HepG2 (cell line): ENCODE data around the gene KRTAP6-1. TPM values are rescaled to one million over a fixed set of nuclear protein-coding genes. Genes with fewer than 3 reads are reported as not detected.

Source experiments
- ATAC-seq: fragments of 200-7000 bp; cut with Tn5 transposase; 3 replicates; pipeline ENCODE4 v1.9.1; 2020; ENCODE audit warnings: mild to moderate bottlenecking, moderate library complexity
- Bru-seq: library from RNA; stranded (reverse); fragments of 400-500 nt; gene quantifications from one replicate; lab custom pipeline; 2021; lab: Mats Ljungman, UMichigan
- BruChase-seq, 2 experiments: library from RNA; stranded (reverse); fragments of 400-500 nt; gene quantifications; one replicate each; lab custom pipeline; 2021; lab: Mats Ljungman, UMichigan
- BruUV-seq: library from RNA; stranded (reverse); fragments of 400-500 nt; replicated peaks from 2 replicates; lab custom pipeline; 2021; lab: Mats Ljungman, UMichigan
- CTCF ChIA-PET: fragments of 300-600 bp; formaldehyde crosslinking; extraction: SDS; loops from one replicate; lab custom pipeline; 2021; ENCODE audit warnings: low total read pairs, inconsistent platforms, low intra/inter-chr PET ratio; lab: Yijun Ruan, JAX
- POLR2A ChIA-PET: fragments of 350-600 bp; sonication (Branson Sonifier 250); formaldehyde crosslinking; loops from one replicate; lab custom pipeline; 2020; ENCODE audit warnings: antibody characterized with exemption, inconsistent platforms; lab: Yijun Ruan, JAX
- DNase-seq: peaks from one replicate; pipeline ENCODE4 v3.0.0-alpha.2; 2015; ENCODE audit warnings: low spot score
- FAIRE-seq: peaks from 3 replicates; lab custom pipeline; 2011; peaks lifted over from hg19 to GRCh38; lab: Jason Lieb, UNC
- H2AFZ ChIP-seq: one replicate; pipeline ENCODE4 v1.6.1; 2011; ENCODE audit warnings: low read length, inconsistent platforms
- H3K27ac ChIP-seq: fragments of 300-600 bp; 3 replicates; pipeline ENCODE4 v1.8.0; 2011; ENCODE audit warnings: mixed run types, mild to moderate bottlenecking, mixed read lengths, low read length, inconsistent platforms; ENCODE audit not compliant: insufficient read depth; ENCODE audit errors: extremely low read length
- H3K27me3 ChIP-seq, 2 experiments: fragments of 200-600 bp in 1 of 2; 2 replicates in 1 of 2; 3 replicates in 1 of 2; pipeline versions ENCODE4 v1.6.0 to v1.8.0; 2011; ENCODE audit warnings: low read length in 2 of 2, mild to moderate bottlenecking in 2 of 2, moderate library complexity in 2 of 2, inconsistent platforms in 1 of 2; ENCODE audit not compliant: insufficient read depth in 2 of 2, control insufficient read depth in 1 of 2
- H3K36me3 ChIP-seq, 2 experiments: fragments of 200-600 bp in 1 of 2; replicated peaks in 1 of 2; 2 replicates in 1 of 2; 3 replicates in 1 of 2; pipeline versions ENCODE4 v1.5.1 to v1.8.0; 2011; ENCODE audit warnings: low read length in 2 of 2, inconsistent platforms in 1 of 2; ENCODE audit not compliant: insufficient read depth in 2 of 2, control insufficient read depth in 1 of 2
- H3K4me1 ChIP-seq: 2 replicates; pipeline ENCODE4 v1.5.1; 2012; ENCODE audit warnings: low read length, inconsistent platforms; ENCODE audit not compliant: insufficient read depth
- H3K4me2 ChIP-seq: 2 replicates; pipeline ENCODE4 v1.6.0; 2011; ENCODE audit warnings: low read depth, low read length, inconsistent platforms
- H3K4me3 ChIP-seq, 3 experiments: fragments of 200-600 bp in 1 of 3; sonication (generic), shearing (Covaris generic) in 1 of 3; replicated peaks in 1 of 3; 2 replicates each; pipeline ENCODE4 v1.5.1; 2011 to 2016; ENCODE audit warnings: low read length in 3 of 3, inconsistent platforms in 2 of 3, low read depth in 2 of 3, mild to moderate bottlenecking in 2 of 3, control low read depth in 1 of 3, mixed read lengths in 1 of 3; ENCODE audit not compliant: insufficient read depth in 1 of 3
- H3K79me2 ChIP-seq: one replicate; pipeline ENCODE4 v1.6.1; 2011; ENCODE audit warnings: low read length, inconsistent platforms; ENCODE audit not compliant: insufficient read depth
- H3K9ac ChIP-seq: 2 replicates; pipeline ENCODE4 v1.6.0; 2011; ENCODE audit warnings: mild to moderate bottlenecking, low read depth, low read length, inconsistent platforms; ENCODE audit not compliant: insufficient read depth
- H3K9me3 ChIP-seq: 2 replicates; pipeline ENCODE4 v1.5.1; 2012; ENCODE audit warnings: mild to moderate bottlenecking, low read length
- H4K20me1 ChIP-seq: 2 replicates; pipeline ENCODE4 v1.6.0; 2011; ENCODE audit warnings: inconsistent platforms, mild to moderate bottlenecking, low read length, moderate library complexity; ENCODE audit not compliant: insufficient read depth
- SMAD9 ChIP-seq: sonication (generic); formaldehyde crosslinking; IDR thresholded peaks from 2 replicates; pipeline ENCODE4 v1.5.1; 2020; ENCODE audit warnings: mild to moderate bottlenecking, missing genetic modification reagents
- ZNF136 ChIP-seq: sonication (generic); formaldehyde crosslinking; IDR thresholded peaks from 2 replicates; pipeline ENCODE4 v1.8.1; 2022; ENCODE audit warnings: low read depth, mild to moderate bottlenecking, moderate library complexity, missing genetic modification reagents
- ZNF607 ChIP-seq: sonication (generic); formaldehyde crosslinking; IDR thresholded peaks from 2 replicates; pipeline ENCODE4 v1.5.1; 2020; ENCODE audit warnings: missing genetic modification reagents, mild to moderate bottlenecking, borderline replicate concordance
- WGBS: methylation state at CpG from one replicate; pipeline ENCODE4 v1.1.6; 2017; ENCODE audit warnings: low lambda C conversion rate; 5-methylcytosine and 5-hydroxymethylcytosine counted together
- in situ Hi-C: cut with HindIII; loops from 2 replicates; pipeline ENCODE4 v1.10.0; 2017; ENCODE audit warnings: low pct_unique_long_range_greater_than_20kb; ENCODE audit not compliant: extremely low pct_ligation_motif_present
- intact Hi-C: fragments of 100-400 bp; cut with micrococcal nuclease; formaldehyde crosslinking; loops from one replicate; pipeline ENCODE4 v1.10.0; 2022; ENCODE audit not compliant: unreplicated experiment
- long read RNA-seq, 2 experiments: library from RNA in 1 of 2; library from polyadenylated mRNA in 1 of 2; stranded (forward) in 1 of 2; unstranded in 1 of 2; transcript quantifications; one replicate each; pipeline ENCODE4 v2.0.0, GENCODE V29; 2019 to 2022
- polyA minus RNA-seq, 3 experiments: library from RNA; depleted of rRNA, polyadenylated mRNA; stranded (reverse); fragments of >200 nt; gene quantifications; 2 replicates each; pipeline ENCODE4 v1.2.3, GENCODE V29; 2011; ENCODE audit warnings: low replicate concordance in 1 of 3
- polyA plus RNA-seq, 8 experiments: library from polyadenylated mRNA; depleted of rRNA in 3 of 8; stranded (reverse) in 7 of 8; unstranded in 1 of 8; fragments of >200 nt; fragmentation: Illumina TruSeq in 4 of 8; extraction: Trizol in 4 of 8; gene quantifications; 2 replicates each; pipeline versions ENCODE4 v1.2.1 to v1.2.3, GENCODE V29; 2011 to 2016; ENCODE audit warnings: low read depth in 4 of 8, missing spikeins in 1 of 8, mixed read lengths in 1 of 8; ENCODE audit not compliant: insufficient read depth in 1 of 8
- total RNA-seq, 5 experiments: library from RNA; depleted of rRNA; stranded (reverse); fragments of >200 nt; fragmentation: Illumina TruSeq; extraction: Trizol; gene quantifications; 2 replicates each; pipeline ENCODE4 v1.2.3, GENCODE V29; 2016; ENCODE audit warnings: low read depth in 1 of 5
- TF ChIP-seq, protein P1 (sequence below): sonication (generic); formaldehyde crosslinking; IDR thresholded peaks from 2 replicates; pipeline ENCODE4 v1.4.0; 2020; ENCODE audit warnings: missing genetic modification reagents, borderline replicate concordance
- TF ChIP-seq, protein P2 (sequence below): sonication (generic); formaldehyde crosslinking; IDR thresholded peaks from 2 replicates; pipeline ENCODE4 v1.4.0; 2020; ENCODE audit warnings: missing genetic modification reagents, borderline replicate concordance

Gene KRTAP6-1, protein sequence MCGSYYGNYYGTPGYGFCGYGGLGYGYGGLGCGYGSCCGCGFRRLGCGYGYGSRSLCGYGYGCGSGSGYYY
- total RNA-seq (2016; rRNA removed; fragmentation: Illumina TruSeq; extraction: Trizol) (not detected in 2 replicates), polyA plus RNA-seq (2011; rRNA removed) (not detected in 2 replicates), polyA minus RNA-seq (2011; rRNA and poly(A)+ RNA removed; ENCODE audit: low replicate concordance) (not detected in 2 replicates), Bru-seq, nascent RNA (not detected), BruChase-seq, experiment 1, labeled RNA remaining after a 6-hour chase (not detected), BruChase-seq, experiment 2, labeled RNA remaining after a 2-hour chase (not detected)
- not detected in 2 replicates for total RNA-seq (2016; cell fraction: cytosol; rRNA removed; fragmentation: Illumina TruSeq; extraction: Trizol; ENCODE audit: low read depth)
- not detected in 2 replicates for total RNA-seq (2016; cell fraction: insoluble cytoplasmic fraction; rRNA removed; fragmentation: Illumina TruSeq; extraction: Trizol)
- not detected in 2 replicates for total RNA-seq (2016; cell fraction: membrane; rRNA removed; fragmentation: Illumina TruSeq; extraction: Trizol)
- not detected in 2 replicates for total RNA-seq (2016; cell fraction: nucleus; rRNA removed; fragmentation: Illumina TruSeq; extraction: Trizol)
- not detected in 2 replicates for polyA plus RNA-seq (2011; cell fraction: cytosol; rRNA removed)
- polyA plus RNA-seq (2011; cell fraction: nucleus; rRNA removed) = not detected in 2 replicates
- polyA plus RNA-seq (2012) = not detected in 2 replicates
- polyA plus RNA-seq (2016; cell fraction: cytosol; fragmentation: Illumina TruSeq; extraction: Trizol; ENCODE audit: low read depth) = not detected in 2 replicates
- polyA plus RNA-seq (2016; cell fraction: insoluble cytoplasmic fraction; fragmentation: Illumina TruSeq; extraction: Trizol; ENCODE audit: low read depth) = not detected in 2 replicates
- not detected in 2 replicates for polyA plus RNA-seq (2016; cell fraction: membrane; fragmentation: Illumina TruSeq; extraction: Trizol; ENCODE audit: low read depth)
- polyA plus RNA-seq (2016; cell fraction: nucleus; fragmentation: Illumina TruSeq; extraction: Trizol; ENCODE audit: insufficient read depth, low read depth) = not detected in 2 replicates
- not detected in 2 replicates for polyA minus RNA-seq (2011; cell fraction: cytosol; rRNA and poly(A)+ RNA removed)
- not detected in 2 replicates for polyA minus RNA-seq (2011; cell fraction: nucleus; rRNA and poly(A)+ RNA removed)
- long read RNA-seq, experiment 1 = 0 reads
- long read RNA-seq, experiment 2 = 0 reads

DNA sequence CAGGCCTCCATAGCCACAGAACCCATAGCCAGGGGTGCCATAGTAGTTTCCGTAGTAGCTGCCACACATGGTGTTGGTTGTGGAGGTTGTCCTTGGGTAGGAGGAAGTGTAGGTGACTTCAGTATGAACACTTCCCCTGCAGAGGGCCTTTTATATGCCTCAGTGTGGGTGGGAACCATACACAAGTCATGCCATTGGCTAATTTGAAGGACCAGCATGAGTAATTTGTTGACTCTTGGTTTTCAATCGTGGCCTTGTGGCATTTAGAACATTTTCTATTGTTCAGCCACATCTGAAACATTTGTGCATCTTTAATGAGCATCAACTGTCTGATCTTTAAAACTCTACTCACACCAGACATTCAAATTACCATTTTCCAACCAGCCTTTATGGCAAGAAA lies at the start of gene KRTAP6-1:
TSS of gene KRTAP6-1 (minus strand) at position 95 of the 400 bp plus-strand sequence. CDS start at position 69, 26 bp downstream.
- no TSS peak for BruUV-seq
- 0% methylated on average over 1 of the region's 2 CpGs for WGBS
- ATAC-seq = no peak

DNA sequence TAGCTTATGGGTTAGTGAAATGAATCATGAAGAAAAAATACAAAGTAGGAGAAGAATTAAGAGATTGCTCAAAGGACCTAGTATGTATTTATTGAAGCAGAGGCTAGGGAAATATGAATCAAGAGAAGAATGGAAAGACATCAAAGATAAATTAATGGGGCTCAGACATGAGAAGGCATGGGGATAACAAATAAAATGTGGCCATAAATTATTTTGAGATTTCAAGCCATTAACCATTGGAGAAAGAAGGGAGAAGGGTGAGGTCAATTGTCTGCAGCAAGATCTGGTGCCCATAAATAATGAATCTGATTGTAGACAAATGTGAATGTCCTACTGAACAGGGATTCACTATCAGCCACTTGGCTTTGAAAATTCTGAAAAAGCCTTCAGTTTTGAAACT lies 39.2 kb upstream of the KRTAP6-1 start:
- no peak for ATAC-seq
- in situ Hi-C loops (no loop called here), intact Hi-C loops (no loop called here)
- ChIA-PET POLR2A (no interaction called here), CTCF (no interaction called here)
- no peaks in the 10 kb centered on the region for H3K4me1 ChIP-seq
- no TSS peak for BruUV-seq
- H3K27me3 ChIP-seq = no peaks in the 10 kb centered on the region
- peaks cover 81% of the 10 kb centered on the region for H3K9me3 ChIP-seq
- no peak overlapping the region for H3K9ac ChIP-seq
- H2AFZ ChIP-seq = no peak overlapping the region
- no peak overlapping the region for H3K27ac ChIP-seq
- H3K79me2 ChIP-seq = no peaks in the 10 kb centered on the region
- FAIRE-seq = no peak
- H3K4me2 ChIP-seq = no peak overlapping the region
- no peak overlapping the region for H3K4me3 ChIP-seq
- no peaks in the 10 kb centered on the region for H3K36me3 ChIP-seq
- no peak for DNase-seq
- H4K20me1 ChIP-seq = no peaks in the 10 kb centered on the region
- TF ChIP-seq, protein P1, sequence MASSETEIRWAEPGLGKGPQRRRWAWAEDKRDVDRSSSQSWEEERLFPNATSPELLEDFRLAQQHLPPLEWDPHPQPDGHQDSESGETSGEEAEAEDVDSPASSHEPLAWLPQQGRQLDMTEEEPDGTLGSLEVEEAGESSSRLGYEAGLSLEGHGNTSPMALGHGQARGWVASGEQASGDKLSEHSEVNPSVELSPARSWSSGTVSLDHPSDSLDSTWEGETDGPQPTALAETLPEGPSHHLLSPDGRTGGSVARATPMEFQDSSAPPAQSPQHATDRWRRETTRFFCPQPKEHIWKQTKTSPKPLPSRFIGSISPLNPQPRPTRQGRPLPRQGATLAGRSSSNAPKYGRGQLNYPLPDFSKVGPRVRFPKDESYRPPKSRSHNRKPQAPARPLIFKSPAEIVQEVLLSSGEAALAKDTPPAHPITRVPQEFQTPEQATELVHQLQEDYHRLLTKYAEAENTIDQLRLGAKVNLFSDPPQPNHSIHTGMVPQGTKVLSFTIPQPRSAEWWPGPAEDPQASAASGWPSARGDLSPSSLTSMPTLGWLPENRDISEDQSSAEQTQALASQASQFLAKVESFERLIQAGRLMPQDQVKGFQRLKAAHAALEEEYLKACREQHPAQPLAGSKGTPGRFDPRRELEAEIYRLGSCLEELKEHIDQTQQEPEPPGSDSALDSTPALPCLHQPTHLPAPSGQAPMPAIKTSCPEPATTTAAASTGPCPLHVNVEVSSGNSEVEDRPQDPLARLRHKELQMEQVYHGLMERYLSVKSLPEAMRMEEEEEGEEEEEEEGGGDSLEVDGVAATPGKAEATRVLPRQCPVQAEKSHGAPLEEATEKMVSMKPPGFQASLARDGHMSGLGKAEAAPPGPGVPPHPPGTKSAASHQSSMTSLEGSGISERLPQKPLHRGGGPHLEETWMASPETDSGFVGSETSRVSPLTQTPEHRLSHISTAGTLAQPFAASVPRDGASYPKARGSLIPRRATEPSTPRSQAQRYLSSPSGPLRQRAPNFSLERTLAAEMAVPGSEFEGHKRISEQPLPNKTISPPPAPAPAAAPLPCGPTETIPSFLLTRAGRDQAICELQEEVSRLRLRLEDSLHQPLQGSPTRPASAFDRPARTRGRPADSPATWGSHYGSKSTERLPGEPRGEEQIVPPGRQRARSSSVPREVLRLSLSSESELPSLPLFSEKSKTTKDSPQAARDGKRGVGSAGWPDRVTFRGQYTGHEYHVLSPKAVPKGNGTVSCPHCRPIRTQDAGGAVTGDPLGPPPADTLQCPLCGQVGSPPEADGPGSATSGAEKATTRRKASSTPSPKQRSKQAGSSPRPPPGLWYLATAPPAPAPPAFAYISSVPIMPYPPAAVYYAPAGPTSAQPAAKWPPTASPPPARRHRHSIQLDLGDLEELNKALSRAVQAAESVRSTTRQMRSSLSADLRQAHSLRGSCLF (CRISPR knock-in tag) = no peak
- TF ChIP-seq SMAD9 (CRISPR knock-in tag) (no peak), ZNF607 (CRISPR knock-in tag) (no peak)
- TF ChIP-seq, protein P2, sequence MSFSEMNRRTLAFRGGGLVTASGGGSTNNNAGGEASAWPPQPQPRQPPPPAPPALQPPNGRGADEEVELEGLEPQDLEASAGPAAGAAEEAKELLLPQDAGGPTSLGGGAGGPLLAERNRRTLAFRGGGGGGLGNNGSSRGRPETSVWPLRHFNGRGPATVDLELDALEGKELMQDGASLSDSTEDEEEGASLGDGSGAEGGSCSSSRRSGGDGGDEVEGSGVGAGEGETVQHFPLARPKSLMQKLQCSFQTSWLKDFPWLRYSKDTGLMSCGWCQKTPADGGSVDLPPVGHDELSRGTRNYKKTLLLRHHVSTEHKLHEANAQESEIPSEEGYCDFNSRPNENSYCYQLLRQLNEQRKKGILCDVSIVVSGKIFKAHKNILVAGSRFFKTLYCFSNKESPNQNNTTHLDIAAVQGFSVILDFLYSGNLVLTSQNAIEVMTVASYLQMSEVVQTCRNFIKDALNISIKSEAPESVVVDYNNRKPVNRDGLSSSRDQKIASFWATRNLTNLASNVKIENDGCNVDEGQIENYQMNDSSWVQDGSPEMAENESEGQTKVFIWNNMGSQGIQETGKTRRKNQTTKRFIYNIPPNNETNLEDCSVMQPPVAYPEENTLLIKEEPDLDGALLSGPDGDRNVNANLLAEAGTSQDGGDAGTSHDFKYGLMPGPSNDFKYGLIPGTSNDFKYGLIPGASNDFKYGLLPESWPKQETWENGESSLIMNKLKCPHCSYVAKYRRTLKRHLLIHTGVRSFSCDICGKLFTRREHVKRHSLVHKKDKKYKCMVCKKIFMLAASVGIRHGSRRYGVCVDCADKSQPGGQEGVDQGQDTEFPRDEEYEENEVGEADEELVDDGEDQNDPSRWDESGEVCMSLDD (CRISPR knock-in tag) = no peak

More for the DNA sequence above, at the start of gene KRTAP6-1:
- DNase-seq (no peak), FAIRE-seq (no peak)
- POLR2A ChIA-PET = no interaction called here
- no peak within 1 kb of the TSS for H3K4me2 ChIP-seq
- TF ChIP-seq ZNF136 (CRISPR knock-in tag) = no peak
- in situ Hi-C loops = no loop called here
- H3K27ac ChIP-seq = no peak within 1 kb of the TSS
- intact Hi-C loops = no loop called here
- no peak within 1 kb of the TSS for H2AFZ ChIP-seq
- CTCF ChIA-PET = no interaction called here
- H3K27me3 ChIP-seq = no peaks in the 10 kb centered on the region
- no peak within 1 kb of the TSS for H3K4me3 ChIP-seq
- no peaks in the 10 kb centered on the region for H3K79me2 ChIP-seq
- no peaks in the 10 kb centered on the region for H3K36me3 ChIP-seq
- H4K20me1 ChIP-seq = no peaks in the 10 kb centered on the region
- H3K4me1 ChIP-seq = no peaks in the 10 kb centered on the region
- peaks cover 84% of the 10 kb centered on the region for H3K9me3 ChIP-seq
- no peak within 1 kb of the TSS for H3K9ac ChIP-seq
